Measurements from ENCODE around the gene SMYD3.

SMYD3 gene

DNA sequence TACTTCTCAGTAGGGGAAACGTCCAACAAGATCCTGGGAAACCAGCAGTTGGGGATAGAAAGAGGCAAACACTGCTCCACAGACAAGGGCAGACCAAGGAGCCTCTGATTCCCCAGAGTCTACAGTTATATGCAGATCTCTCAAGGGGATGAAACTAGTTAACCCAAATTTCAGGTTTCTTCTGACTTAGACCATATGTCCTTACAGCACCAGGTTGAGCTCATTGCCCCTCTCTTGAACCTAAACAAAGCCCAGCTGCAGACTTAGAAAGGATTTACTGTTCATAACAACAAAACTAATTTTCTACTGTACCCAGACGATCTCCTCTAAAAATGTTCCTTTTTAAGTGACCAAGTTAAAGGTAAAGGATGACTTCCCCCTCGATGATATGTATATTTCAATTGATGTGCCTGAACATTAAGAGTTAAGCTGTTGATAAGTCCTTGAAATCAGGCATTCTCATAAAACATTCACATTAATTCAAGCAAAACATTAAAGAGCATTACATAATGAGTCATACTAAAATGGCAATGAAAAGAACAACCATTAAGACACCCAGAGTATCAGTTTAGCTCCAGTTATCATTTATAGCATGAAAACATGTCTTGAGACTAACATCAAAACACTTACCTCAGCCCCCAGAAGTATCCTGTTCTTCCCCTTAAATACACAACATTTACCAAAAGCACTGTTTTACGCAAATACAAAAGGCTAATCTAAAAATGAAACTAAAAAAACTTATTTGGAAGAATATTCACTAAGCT, 24.1 kb downstream of the SMYD3 start:
- no peak for DNase-seq (ENCODE audit: low read depth)
- H3K4me3 ChIP-seq (ENCODE audit: low read depth, low read length) = no peak overlapping the region

DNA sequence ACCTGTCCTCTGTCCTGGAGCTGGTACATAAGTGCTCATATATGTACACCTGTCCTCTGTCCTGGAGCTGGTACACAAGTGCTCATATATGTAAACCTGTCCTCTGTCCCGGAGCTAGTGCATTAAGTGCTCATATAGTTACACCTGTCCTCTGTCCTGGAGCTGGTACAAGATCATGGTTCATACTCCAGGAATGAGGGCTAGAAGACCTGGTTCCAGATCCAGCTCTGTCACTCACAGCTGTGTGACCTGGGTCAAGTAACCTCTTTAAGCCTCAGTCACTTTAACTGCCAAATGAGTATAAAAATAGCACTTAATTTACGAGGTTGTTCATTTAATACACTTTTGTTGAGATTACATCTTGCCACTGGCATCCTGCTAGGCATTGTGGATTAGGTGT, 28.0 kb downstream of the SMYD3 start:
- no peak overlapping the region for H3K4me3 ChIP-seq (ENCODE audit: low read depth, low read length)
- DNase-seq (ENCODE audit: low read depth) = no peak

DNA sequence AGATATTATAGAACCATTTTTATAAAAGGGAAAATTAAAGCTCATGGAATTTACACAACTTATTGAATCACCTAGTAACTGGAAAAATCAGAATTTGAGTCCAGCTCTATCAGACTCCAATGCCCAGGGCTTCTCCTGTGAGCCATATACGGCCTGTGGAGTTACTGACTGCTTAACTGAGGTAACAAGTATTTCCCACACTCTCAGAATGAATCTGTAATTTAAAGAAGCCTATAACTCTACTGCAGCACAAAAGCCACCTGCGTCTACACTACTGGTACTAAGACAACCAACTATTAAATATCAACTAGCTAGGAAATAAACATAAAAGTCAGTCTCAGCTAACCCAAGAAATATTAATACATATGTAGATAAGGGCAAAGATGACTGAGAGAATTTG, 29.4 kb downstream of the SMYD3 start:
- no peak for DNase-seq (ENCODE audit: low read depth)
- H3K4me3 ChIP-seq (ENCODE audit: low read depth, low read length) = no peak overlapping the region

DNA sequence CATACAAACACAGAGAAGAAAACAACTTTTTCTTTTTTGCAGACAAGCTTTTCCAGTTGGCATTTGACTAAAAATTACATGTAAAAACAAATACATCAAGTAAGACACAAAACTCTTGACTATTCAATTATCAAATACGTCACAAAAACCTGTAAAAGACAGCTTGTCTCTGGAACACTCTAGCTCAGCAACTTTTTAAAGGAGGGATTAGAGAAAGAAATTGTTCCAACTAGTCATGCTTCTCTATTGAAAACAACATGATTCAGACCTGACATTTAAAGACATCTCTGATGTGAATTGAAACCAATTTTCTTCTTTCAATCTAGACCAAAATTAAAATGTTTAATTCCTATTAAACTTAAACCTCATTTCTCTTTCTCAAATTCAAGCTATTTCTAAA, 30.3 kb downstream of the SMYD3 start:
- DNase-seq (ENCODE audit: low read depth) = no peak
- H3K4me3 ChIP-seq (ENCODE audit: low read depth, low read length) = no peak overlapping the region

DNA sequence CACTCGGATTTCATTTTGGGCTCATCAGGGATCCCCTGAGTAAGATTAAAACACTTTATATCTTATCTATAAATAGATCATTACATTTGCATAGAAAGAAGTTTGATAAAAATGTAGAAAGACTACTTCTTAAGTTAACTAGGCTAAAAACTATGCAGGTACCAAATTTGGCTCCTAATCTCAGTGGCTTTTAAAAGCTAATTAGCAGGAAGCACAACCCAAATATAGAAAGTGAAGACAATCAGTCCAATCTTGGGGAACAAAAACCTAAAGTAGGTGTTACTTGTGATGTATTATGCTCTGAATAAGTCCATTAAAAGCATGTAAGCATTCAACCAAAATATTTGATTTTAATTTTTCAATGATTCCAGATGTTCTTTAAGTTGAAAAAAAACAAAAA, 35.4 kb downstream of the SMYD3 start:
- DNase-seq (ENCODE audit: low read depth) = no peak
- no peak overlapping the region for H3K4me3 ChIP-seq (ENCODE audit: low read depth, low read length)

DNA sequence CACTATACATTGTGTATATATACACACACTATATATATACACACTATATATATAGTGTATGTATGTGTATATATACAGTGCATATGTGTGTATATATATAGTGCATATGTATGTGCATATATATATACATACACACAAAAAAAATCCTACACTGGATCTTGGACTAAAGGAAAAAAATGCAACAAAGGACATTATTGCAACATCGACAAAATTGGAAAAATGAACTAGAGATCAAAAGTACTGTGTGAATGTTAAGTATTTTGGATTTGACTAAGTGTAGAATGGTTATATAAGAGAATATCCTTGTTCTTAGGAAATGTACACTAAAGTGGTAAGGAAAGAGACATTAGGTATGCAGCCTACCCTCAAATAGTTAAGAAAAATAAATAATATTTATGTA, 36.5 kb downstream of the SMYD3 start:
- DNase-seq (ENCODE audit: low read depth) = no peak
- no peak overlapping the region for H3K4me3 ChIP-seq (ENCODE audit: low read depth, low read length)

DNA sequence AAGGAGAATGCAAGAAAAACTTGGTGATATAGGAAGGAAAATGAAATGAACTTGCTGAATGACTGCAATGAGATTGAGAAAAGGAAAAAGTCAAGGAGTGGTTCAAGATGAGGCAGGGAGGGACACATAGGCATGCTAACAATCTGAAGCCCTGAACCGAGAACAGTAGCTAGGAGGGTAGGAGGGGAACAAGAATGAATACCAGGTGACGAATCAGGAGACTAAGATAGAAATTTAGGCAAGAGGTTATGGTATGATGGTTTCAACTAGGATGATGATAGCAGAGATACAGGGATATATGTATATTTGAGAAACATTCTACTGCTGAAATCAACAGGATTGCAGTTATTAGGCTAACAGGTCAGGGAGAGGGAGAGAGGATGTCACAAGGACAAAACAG, 44.1 kb downstream of the SMYD3 start:
- DNase-seq (ENCODE audit: low read depth) = no peak
- H3K4me3 ChIP-seq (ENCODE audit: low read depth, low read length) = no peak overlapping the region

DNA sequence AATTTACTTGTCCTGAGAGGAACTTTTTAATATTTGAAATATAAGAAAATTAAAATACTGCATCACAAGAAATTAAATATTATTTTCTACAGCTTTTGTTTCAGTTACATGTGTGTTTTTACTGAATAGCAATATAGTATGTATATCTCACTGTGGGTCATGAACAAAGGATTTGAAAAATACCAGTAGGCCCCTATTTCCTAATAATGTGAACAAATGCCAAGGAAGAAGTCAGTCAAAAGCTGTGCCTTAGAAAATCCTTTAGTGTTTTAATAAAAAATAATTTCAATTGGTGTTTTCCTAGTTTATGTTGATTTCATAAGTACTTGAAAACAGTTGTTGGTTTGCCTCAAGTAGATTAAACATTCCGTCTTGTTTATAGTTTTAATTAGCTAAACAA, 46.7 kb downstream of the SMYD3 start:
- DNase-seq (ENCODE audit: low read depth) = no peak
- no peak overlapping the region for H3K4me3 ChIP-seq (ENCODE audit: low read depth, low read length)

DNA sequence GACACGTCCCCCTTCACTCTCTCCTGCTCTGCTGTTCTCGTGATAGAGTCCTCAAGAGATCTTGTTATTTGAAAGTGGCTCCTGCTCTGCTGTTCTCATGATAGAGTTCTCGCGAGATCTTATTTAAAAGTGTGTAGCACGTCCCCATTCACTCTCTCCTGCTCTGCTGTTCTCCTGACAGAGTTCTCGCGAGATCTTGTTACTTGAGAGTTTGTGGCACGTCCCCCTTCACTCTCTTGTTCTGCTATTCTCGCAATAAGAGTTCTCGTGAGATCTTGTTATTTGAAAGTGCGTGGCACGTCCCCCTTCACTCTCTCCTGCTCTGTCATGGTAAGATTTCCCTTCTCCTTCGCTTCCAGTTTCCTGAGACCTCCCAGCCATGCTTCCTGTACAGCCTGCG, 47.9 kb downstream of the SMYD3 start:
- DNase-seq (ENCODE audit: low read depth) = no peak
- no peak overlapping the region for H3K4me3 ChIP-seq (ENCODE audit: low read depth, low read length)

DNA sequence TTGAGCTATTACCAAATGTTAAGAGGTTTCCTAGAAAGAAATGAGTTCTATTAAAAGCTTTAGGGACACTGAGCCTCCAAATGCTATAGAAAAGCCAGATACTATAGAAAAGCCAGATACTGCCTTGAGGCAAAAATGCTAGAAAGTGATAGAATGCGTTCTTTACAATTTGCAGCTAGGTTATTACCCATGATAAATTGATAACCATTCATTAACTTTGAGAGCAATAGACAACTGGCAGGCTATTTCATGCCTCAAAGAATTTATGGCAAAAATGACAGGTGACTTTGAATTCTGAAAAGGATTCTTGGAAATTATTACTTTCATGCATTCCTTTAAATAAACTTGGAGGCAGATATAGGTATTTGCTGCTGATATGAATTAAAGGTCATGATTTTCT, 51.6 kb downstream of the SMYD3 start:
- no peak overlapping the region for H3K4me3 ChIP-seq (ENCODE audit: low read depth, low read length)
- DNase-seq (ENCODE audit: low read depth) = no peak

DNA sequence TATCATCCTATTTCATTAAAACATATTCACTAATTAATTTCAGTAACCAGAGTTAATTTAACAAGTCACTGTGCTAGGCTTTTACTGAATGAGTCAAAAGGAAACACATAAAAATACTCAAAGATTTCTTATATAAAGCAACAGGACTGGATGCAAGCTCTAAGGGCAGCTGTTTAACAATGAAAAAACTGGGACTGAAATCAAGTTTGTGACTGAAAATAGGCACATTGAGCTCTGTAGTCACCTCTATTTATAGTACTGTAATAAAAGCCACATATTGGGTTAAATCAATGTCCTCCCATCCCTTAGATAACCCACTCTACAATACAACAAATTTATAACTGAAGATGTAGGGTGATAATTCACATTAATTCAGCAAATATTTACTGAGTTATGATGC, 52.4 kb downstream of the SMYD3 start:
- DNase-seq (ENCODE audit: low read depth) = no peak
- no peak overlapping the region for H3K4me3 ChIP-seq (ENCODE audit: low read depth, low read length)

DNA sequence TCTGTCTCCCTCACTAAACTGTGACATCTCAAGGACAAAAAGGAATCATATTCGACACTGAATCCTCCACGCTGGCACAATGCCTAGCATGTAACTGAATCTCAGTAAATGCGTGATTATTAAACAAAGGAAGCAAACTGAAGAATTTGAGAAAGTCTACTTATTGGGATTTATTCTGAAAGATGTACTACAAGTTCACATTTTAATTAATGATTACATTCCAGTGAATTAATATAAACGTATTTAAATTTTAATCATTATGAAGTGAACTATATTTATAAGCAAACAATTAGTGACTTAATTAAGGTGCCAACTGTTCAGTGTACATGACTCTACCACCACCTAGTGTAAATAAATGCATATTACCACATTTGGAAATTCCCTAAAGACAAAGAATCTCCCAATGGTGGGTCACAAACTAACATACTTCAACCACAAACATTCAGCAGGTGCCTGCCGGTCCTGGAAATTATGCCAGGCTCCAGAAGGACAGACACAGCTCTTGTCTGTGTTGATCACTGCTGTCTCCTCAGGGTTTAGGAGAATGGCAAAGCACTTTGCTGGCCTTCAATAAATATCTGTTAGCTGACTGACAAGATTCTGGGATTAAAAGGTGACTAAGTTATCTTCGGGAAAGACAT, 56.3 kb downstream of the SMYD3 start:
- no peak overlapping the region for H3K4me3 ChIP-seq (ENCODE audit: low read depth, low read length)
- peak; percentile 10 for DNase-seq (ENCODE audit: low read depth)

DNA sequence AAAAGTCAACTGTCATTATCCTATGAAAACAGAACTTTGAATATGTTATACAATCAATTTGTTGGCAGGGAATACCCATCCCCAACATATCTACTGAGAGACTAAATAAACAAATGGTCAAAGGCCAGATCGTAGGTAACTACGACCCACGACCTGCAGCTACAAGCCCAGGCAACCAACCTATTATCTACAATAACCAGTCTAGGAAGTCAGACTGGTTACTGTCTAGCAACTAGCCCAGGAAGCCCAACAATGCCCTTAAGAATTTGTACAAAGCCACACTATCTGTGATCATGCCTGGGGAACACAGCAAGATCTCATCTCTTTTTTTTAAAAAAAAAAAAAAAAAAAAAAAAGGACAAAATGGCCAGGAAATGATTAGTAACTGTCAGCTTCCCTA, 58.7 kb downstream of the SMYD3 start:
- no peak for DNase-seq (ENCODE audit: low read depth)
- H3K4me3 ChIP-seq (ENCODE audit: low read depth, low read length) = no peak overlapping the region

DNA sequence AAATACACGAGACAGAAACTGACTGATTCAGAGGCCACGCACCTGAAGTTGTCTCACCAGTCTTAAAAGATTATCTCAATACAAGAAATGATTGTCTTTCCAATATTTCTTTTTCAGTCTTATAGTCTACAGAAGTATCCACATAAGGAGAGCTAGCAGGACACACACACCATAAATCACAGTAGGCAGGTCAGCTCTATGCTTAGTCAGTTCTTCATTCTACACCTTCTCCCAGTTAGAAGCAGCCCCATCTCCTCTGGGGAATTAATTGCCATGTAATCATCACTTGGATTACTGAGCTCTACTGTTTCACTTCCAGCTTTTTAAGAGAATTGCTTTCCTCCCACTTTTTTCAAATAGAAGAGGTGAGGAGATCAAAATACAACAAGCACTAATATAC, 59.6 kb downstream of the SMYD3 start:
- no peak overlapping the region for H3K4me3 ChIP-seq (ENCODE audit: low read depth, low read length)
- DNase-seq (ENCODE audit: low read depth) = peak; percentile 7

DNA sequence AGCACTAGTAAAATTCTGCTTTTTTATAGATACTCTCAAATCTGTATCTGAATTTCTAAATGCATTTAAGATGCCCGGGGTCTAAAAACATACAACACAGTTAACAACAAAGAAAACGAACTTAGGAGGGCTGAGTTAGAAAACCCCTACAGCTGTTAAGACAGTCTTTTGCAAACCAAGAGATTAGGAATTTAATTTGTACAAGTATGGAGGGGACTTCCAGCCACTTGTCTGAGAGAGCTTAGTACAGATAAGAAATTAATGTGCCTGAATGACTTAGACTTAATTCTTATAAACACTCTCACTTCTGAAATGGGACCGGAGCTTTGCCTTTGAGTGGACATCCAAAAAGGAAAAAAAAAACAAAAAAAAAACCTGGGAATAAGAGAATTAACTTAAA, 61.6 kb downstream of the SMYD3 start:
- H3K4me3 ChIP-seq (ENCODE audit: low read depth, low read length) = no peak overlapping the region
- no peak for DNase-seq (ENCODE audit: low read depth)

DNA sequence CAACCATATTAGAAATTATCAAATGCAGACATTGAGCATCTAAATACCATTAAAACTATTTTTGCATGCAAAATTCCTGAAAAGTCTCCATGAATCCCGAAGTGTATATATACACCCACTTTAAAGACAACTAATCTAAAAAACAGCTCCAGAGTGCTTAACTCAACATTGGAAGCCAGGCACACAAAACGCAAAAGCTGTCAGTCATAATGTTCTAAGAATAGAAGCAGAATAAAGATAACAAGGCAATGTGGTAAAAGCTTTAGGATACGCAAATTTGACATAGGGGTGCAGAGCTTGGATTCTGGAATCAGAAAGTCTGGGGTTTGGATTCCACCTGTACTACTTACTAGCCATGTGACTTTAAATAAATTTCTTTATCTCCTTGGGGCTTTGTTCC, 62.5 kb downstream of the SMYD3 start:
- DNase-seq (ENCODE audit: low read depth) = no peak
- no peak overlapping the region for H3K4me3 ChIP-seq (ENCODE audit: low read depth, low read length)

DNA sequence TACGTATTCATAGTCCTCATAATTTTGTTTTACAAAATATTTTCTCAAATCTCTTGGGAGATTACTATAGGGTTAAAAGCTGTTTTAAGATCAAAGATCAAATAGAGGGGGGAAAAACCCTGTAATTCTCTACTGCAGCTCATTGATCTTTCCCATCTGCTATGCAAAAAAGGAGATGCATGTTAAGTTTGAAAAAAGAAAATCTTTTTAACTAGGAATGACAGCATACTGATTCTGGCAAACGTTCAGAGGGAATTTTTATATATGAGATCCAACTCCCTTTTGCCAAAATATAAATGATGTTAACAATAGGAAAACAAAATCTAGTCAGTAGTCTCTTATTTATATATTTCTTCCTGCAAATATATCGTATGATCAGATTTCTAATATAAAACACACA, 69.1 kb downstream of the SMYD3 start:
- H3K4me3 ChIP-seq (ENCODE audit: low read depth, low read length) = no peak overlapping the region
- no peak for DNase-seq (ENCODE audit: low read depth)

DNA sequence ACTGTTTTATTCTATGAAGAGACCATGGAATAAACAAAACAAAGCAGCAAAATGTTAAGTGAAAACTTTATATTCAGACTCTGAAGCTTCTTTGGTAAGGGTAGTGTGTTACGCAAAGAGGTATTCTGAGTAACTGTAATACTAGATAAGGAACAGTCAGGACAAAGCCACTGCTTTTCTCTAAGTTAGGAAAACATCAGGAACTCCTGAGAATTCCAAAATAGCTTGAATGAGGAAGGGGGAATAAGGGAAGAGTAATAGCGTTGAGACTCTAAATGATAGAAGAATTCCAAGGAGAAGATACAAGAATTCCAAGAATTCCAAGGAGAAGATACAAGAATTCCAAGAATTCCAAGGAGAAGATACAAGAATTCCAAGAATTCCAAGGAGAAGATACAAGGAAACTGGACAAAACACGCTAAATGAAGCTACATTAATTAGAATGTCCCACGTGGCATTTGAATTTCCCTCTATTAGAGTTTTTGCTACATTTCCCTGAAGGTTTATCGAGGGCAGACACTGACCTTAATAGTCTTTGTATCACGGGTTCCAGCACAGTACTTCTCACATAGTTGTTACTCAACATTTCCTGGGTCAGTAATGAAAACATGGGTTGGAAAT, 71.5 kb downstream of the SMYD3 start:
- DNase-seq (ENCODE audit: low read depth) = no peak
- H3K4me3 ChIP-seq (ENCODE audit: low read depth, low read length) = no peak overlapping the region

DNA sequence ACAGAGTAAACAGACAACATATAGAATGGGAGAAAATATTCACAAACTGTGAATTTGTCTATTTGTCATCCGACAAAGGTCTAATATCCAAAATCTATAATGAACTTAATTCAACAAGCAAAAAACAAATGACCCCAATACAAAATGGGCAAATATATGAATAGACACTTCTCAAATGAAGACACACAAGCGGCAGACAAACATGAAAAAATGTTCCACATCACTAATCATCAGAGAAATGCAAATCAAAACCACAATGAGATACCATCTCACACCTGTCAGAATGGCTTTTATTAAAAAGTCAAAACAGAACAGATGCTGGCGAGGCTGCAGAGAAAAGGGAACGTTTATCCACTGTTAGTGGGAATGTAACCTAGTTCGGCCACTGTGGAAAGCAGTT, 72.7 kb downstream of the SMYD3 start:
- DNase-seq (ENCODE audit: low read depth) = no peak
- no peak overlapping the region for H3K4me3 ChIP-seq (ENCODE audit: low read depth, low read length)

DNA sequence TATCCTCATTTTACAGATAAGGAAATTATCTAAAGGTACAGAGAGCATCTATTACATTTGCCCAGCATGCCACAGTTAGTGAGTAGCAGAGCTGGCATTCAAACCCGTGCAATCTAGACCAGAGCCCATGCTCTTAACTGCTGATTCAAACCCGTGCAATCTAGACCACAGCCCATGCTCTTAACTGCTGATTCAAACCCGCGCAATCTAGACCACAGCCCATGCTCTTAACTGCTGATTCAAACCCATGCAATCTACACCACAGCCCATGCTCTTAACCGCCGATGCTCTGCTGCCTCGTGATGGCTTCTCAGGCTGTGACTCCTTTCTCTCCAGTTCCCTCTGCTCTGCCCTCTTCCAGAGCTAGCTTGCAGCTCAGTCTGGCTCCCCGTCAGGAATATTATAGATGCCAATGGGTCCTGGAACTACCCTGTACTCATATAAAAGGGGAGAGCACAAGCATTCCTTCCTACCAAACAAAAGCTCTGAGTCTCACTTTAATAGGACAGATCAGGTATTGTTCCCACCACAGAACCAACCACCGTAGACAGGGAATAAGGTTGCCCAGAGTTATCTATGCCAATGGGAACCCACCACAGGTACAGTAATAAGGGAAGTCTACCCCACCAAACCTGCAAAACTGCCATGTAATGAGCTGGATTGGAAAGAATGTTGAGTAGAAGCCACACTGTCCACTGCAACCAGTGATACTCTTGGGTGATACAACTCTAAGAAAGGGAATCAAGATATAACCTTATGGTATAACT, 78.4 kb downstream of the SMYD3 start:
- no peak overlapping the region for H3K4me3 ChIP-seq (ENCODE audit: low read depth, low read length)
- DNase-seq (ENCODE audit: low read depth) = peak; percentile 67

Data from skeletal muscle cell (primary cell).